HepG2 (cell line): ENCODE data around the gene NRDC. TPM values are rescaled to one million over a fixed set of nuclear protein-coding genes. Genes with fewer than 3 reads are reported as not detected.

Source experiments
- ATAC-seq: fragments of 200-7000 bp; cut with Tn5 transposase; 3 replicates; pipeline ENCODE4 v1.9.1; 2020; ENCODE audit warnings: mild to moderate bottlenecking, moderate library complexity
- BruUV-seq: library from RNA; stranded (reverse); fragments of 400-500 nt; replicated peaks from 2 replicates; lab custom pipeline; 2021; lab: Mats Ljungman, UMichigan
- CTCF ChIA-PET: fragments of 300-600 bp; formaldehyde crosslinking; extraction: SDS; loops from one replicate; lab custom pipeline; 2021; ENCODE audit warnings: low total read pairs, inconsistent platforms, low intra/inter-chr PET ratio; lab: Yijun Ruan, JAX
- POLR2A ChIA-PET: fragments of 350-600 bp; sonication (Branson Sonifier 250); formaldehyde crosslinking; loops from one replicate; lab custom pipeline; 2020; ENCODE audit warnings: antibody characterized with exemption, inconsistent platforms; lab: Yijun Ruan, JAX
- DNase-seq: peaks from one replicate; pipeline ENCODE4 v3.0.0-alpha.2; 2015; ENCODE audit warnings: low spot score
- FAIRE-seq: peaks from 3 replicates; lab custom pipeline; 2011; peaks lifted over from hg19 to GRCh38; lab: Jason Lieb, UNC
- H2AFZ ChIP-seq: one replicate; pipeline ENCODE4 v1.6.1; 2011; ENCODE audit warnings: low read length, inconsistent platforms
- H3K27ac ChIP-seq: fragments of 300-600 bp; 3 replicates; pipeline ENCODE4 v1.8.0; 2011; ENCODE audit warnings: mixed run types, mild to moderate bottlenecking, mixed read lengths, low read length, inconsistent platforms; ENCODE audit not compliant: insufficient read depth; ENCODE audit errors: extremely low read length
- H3K27me3 ChIP-seq, 2 experiments: fragments of 200-600 bp in 1 of 2; 2 replicates in 1 of 2; 3 replicates in 1 of 2; pipeline versions ENCODE4 v1.6.0 to v1.8.0; 2011; ENCODE audit warnings: low read length in 2 of 2, mild to moderate bottlenecking in 2 of 2, moderate library complexity in 2 of 2, inconsistent platforms in 1 of 2; ENCODE audit not compliant: insufficient read depth in 2 of 2, control insufficient read depth in 1 of 2
- H3K36me3 ChIP-seq, 2 experiments: fragments of 200-600 bp in 1 of 2; replicated peaks in 1 of 2; 2 replicates in 1 of 2; 3 replicates in 1 of 2; pipeline versions ENCODE4 v1.5.1 to v1.8.0; 2011; ENCODE audit warnings: low read length in 2 of 2, inconsistent platforms in 1 of 2; ENCODE audit not compliant: insufficient read depth in 2 of 2, control insufficient read depth in 1 of 2
- H3K4me1 ChIP-seq: 2 replicates; pipeline ENCODE4 v1.5.1; 2012; ENCODE audit warnings: low read length, inconsistent platforms; ENCODE audit not compliant: insufficient read depth
- H3K4me2 ChIP-seq: 2 replicates; pipeline ENCODE4 v1.6.0; 2011; ENCODE audit warnings: low read depth, low read length, inconsistent platforms
- H3K4me3 ChIP-seq, 3 experiments: fragments of 200-600 bp in 1 of 3; sonication (generic), shearing (Covaris generic) in 1 of 3; replicated peaks in 1 of 3; 2 replicates each; pipeline ENCODE4 v1.5.1; 2011 to 2016; ENCODE audit warnings: low read length in 3 of 3, inconsistent platforms in 2 of 3, low read depth in 2 of 3, mild to moderate bottlenecking in 2 of 3, control low read depth in 1 of 3, mixed read lengths in 1 of 3; ENCODE audit not compliant: insufficient read depth in 1 of 3
- H3K79me2 ChIP-seq: one replicate; pipeline ENCODE4 v1.6.1; 2011; ENCODE audit warnings: low read length, inconsistent platforms; ENCODE audit not compliant: insufficient read depth
- H3K9ac ChIP-seq: 2 replicates; pipeline ENCODE4 v1.6.0; 2011; ENCODE audit warnings: mild to moderate bottlenecking, low read depth, low read length, inconsistent platforms; ENCODE audit not compliant: insufficient read depth
- H3K9me3 ChIP-seq: 2 replicates; pipeline ENCODE4 v1.5.1; 2012; ENCODE audit warnings: mild to moderate bottlenecking, low read length
- H4K20me1 ChIP-seq: 2 replicates; pipeline ENCODE4 v1.6.0; 2011; ENCODE audit warnings: inconsistent platforms, mild to moderate bottlenecking, low read length, moderate library complexity; ENCODE audit not compliant: insufficient read depth
- BATF2 ChIP-seq: sonication (generic); formaldehyde crosslinking; IDR thresholded peaks from 2 replicates; pipeline ENCODE4 v1.8.0; 2022; ENCODE audit warnings: mild to moderate bottlenecking, missing genetic modification reagents, moderate library complexity
- CC2D1A ChIP-seq: sonication (generic); formaldehyde crosslinking; IDR thresholded peaks from 2 replicates; pipeline ENCODE4 v1.8.1; 2023; ENCODE audit warnings: mild to moderate bottlenecking, missing genetic modification reagents
- HNF1A ChIP-seq, 2 experiments: sonication (generic) in 1 of 2; formaldehyde crosslinking in 1 of 2; IDR thresholded peaks; 2 replicates each; pipeline versions ENCODE4 v1.4.0 to v1.6.1; 2016 to 2020; ENCODE audit warnings: borderline replicate concordance in 1 of 2, low read depth in 1 of 2, mild to moderate bottlenecking in 1 of 2, missing genetic modification reagents in 1 of 2
- HNF4A ChIP-seq: sonication (generic); formaldehyde crosslinking; IDR thresholded peaks from 2 replicates; pipeline ENCODE4 v1.4.0; 2020; ENCODE audit warnings: missing genetic modification reagents
- KMT2B ChIP-seq: IDR thresholded peaks from 2 replicates; pipeline ENCODE4 v1.6.1; 2016; ENCODE audit warnings: missing genetic modification reagents, missing compliant biosample characterization
- MED13 ChIP-seq: sonication (generic); formaldehyde crosslinking; IDR thresholded peaks from 2 replicates; pipeline ENCODE4 v1.5.0; 2020; ENCODE audit warnings: missing genetic modification reagents
- NCOA2 ChIP-seq: sonication (generic); formaldehyde crosslinking; IDR thresholded peaks from 2 replicates; pipeline ENCODE4 v1.8.0; 2022; ENCODE audit warnings: inconsistent platforms
- SAP130 ChIP-seq: IDR thresholded peaks from 2 replicates; pipeline ENCODE4 v1.6.1; 2016; ENCODE audit warnings: low read depth
- STAT6 ChIP-seq: sonication (generic); formaldehyde crosslinking; IDR thresholded peaks from 2 replicates; pipeline ENCODE4 v1.4.0; 2020; ENCODE audit warnings: missing genetic modification reagents, mild to moderate bottlenecking, borderline replicate concordance
- THAP11 ChIP-seq: IDR thresholded peaks from 2 replicates; pipeline ENCODE4 v1.6.1; 2016; ENCODE audit warnings: missing biosample characterization, missing genetic modification reagents
- ZNF768 ChIP-seq: sonication (generic); formaldehyde crosslinking; IDR thresholded peaks from 2 replicates; pipeline ENCODE4 v1.4.0; 2020; ENCODE audit warnings: missing genetic modification reagents
- ZSCAN30 ChIP-seq: sonication (generic); formaldehyde crosslinking; IDR thresholded peaks from 2 replicates; pipeline ENCODE4 v1.5.0; 2020; ENCODE audit warnings: mild to moderate bottlenecking, missing genetic modification reagents
- WGBS: methylation state at CpG from one replicate; pipeline ENCODE4 v1.1.6; 2017; ENCODE audit warnings: low lambda C conversion rate; 5-methylcytosine and 5-hydroxymethylcytosine counted together
- in situ Hi-C: cut with HindIII; loops from 2 replicates; pipeline ENCODE4 v1.10.0; 2017; ENCODE audit warnings: low pct_unique_long_range_greater_than_20kb; ENCODE audit not compliant: extremely low pct_ligation_motif_present
- intact Hi-C: fragments of 100-400 bp; cut with micrococcal nuclease; formaldehyde crosslinking; loops from one replicate; pipeline ENCODE4 v1.10.0; 2022; ENCODE audit not compliant: unreplicated experiment
- polyA plus RNA-seq, 8 experiments: library from polyadenylated mRNA; depleted of rRNA in 3 of 8; stranded (reverse) in 7 of 8; unstranded in 1 of 8; fragments of >200 nt; fragmentation: Illumina TruSeq in 4 of 8; extraction: Trizol in 4 of 8; gene quantifications; 2 replicates each; pipeline versions ENCODE4 v1.2.1 to v1.2.3, GENCODE V29; 2011 to 2016; ENCODE audit warnings: low read depth in 4 of 8, missing spikeins in 1 of 8, mixed read lengths in 1 of 8; ENCODE audit not compliant: insufficient read depth in 1 of 8
- total RNA-seq, 5 experiments: library from RNA; depleted of rRNA; stranded (reverse); fragments of >200 nt; fragmentation: Illumina TruSeq; extraction: Trizol; gene quantifications; 2 replicates each; pipeline ENCODE4 v1.2.3, GENCODE V29; 2016; ENCODE audit warnings: low read depth in 1 of 5
- TF ChIP-seq, protein P1 (sequence below): sonication (generic); formaldehyde crosslinking; IDR thresholded peaks from 2 replicates; pipeline ENCODE4 v1.4.0; 2020; ENCODE audit warnings: missing genetic modification reagents

Gene NRDC
- total and polyA plus RNA-seq, 2 of the 13 experiments (the other 11 are each of a cell fraction or from before 2014, with no cell fraction given), result 57.6 to 64.9 TPM

GRCh38 chr1:51829058-51829457 is 49.5 kb downstream of the NRDC start:
- POLR2A ChIA-PET, result no interaction called here
- no peak for FAIRE-seq
- CTCF ChIA-PET, result no interaction called here
- no peak for TF ChIP-seq STAT6 (CRISPR knock-in tag)
- no peak for TF ChIP-seq ZNF768 (CRISPR knock-in tag)
- TF ChIP-seq HNF1A (IDR thresholded peaks at IDR 0.05; ENCODE audit: low read depth), result no peak
- no peak for TF ChIP-seq HNF1A (CRISPR knock-in tag; IDR thresholded peaks at IDR 0.05; ENCODE audit: borderline replicate concordance)
- TF ChIP-seq HNF4A (CRISPR knock-in tag), result no peak
- TF ChIP-seq, protein P1, sequence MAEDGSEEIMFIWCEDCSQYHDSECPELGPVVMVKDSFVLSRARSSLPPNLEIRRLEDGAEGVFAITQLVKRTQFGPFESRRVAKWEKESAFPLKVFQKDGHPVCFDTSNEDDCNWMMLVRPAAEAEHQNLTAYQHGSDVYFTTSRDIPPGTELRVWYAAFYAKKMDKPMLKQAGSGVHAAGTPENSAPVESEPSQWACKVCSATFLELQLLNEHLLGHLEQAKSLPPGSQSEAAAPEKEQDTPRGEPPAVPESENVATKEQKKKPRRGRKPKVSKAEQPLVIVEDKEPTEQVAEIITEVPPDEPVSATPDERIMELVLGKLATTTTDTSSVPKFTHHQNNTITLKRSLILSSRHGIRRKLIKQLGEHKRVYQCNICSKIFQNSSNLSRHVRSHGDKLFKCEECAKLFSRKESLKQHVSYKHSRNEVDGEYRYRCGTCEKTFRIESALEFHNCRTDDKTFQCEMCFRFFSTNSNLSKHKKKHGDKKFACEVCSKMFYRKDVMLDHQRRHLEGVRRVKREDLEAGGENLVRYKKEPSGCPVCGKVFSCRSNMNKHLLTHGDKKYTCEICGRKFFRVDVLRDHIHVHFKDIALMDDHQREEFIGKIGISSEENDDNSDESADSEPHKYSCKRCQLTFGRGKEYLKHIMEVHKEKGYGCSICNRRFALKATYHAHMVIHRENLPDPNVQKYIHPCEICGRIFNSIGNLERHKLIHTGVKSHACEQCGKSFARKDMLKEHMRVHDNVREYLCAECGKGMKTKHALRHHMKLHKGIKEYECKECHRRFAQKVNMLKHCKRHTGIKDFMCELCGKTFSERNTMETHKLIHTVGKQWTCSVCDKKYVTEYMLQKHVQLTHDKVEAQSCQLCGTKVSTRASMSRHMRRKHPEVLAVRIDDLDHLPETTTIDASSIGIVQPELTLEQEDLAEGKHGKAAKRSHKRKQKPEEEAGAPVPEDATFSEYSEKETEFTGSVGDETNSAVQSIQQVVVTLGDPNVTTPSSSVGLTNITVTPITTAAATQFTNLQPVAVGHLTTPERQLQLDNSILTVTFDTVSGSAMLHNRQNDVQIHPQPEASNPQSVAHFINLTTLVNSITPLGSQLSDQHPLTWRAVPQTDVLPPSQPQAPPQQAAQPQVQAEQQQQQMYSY (CRISPR knock-in tag), result no peak
- TF ChIP-seq BATF2, result no peak
- no peak for TF ChIP-seq THAP11 (CRISPR knock-in tag)
- TF ChIP-seq SAP130, result no peak
- no peak for TF ChIP-seq MED13 (CRISPR knock-in tag)
- TF ChIP-seq KMT2B (CRISPR knock-in tag), result no peak
- no peak for TF ChIP-seq NCOA2 (CRISPR knock-in tag)
- no peak for TF ChIP-seq ZSCAN30 (CRISPR knock-in tag)
- no peak for TF ChIP-seq CC2D1A

More at GRCh38 chr1:51829058-51829457, 49.5 kb downstream of the NRDC start:
- ATAC-seq (no peak), DNase-seq (no peak)
- H3K9ac ChIP-seq, result no peak overlapping the region
- H4K20me1 ChIP-seq, result no peaks in the 10 kb centered on the region; the same call in 1 of the 2 replicates
- in situ Hi-C loops (no loop called here), intact Hi-C loops (loop anchor here (10.0 kb wide), 1 partner anchor 176 kb away; no protein-coding TSS in a partner anchor)
- H3K4me2 ChIP-seq, result no peak overlapping the region
- no peaks in the 10 kb centered on the region for H3K9me3 ChIP-seq
- no TSS peak for BruUV-seq
- H3K36me3 ChIP-seq, result peaks cover 4 to 39% of the 10 kb centered on the region in 2 experiments; a peak in 4 of 5 replicates
- H3K4me1 ChIP-seq, result no peaks in the 10 kb centered on the region
- H3K27ac ChIP-seq, result no peak overlapping the region
- no peak overlapping the region for H2AFZ ChIP-seq
- no peak overlapping the region for H3K4me3 ChIP-seq
- H3K27me3 ChIP-seq, result no peaks in the 10 kb centered on the region
- no peaks in the 10 kb centered on the region for H3K79me2 ChIP-seq
- 100% methylated on average over 2 of the region's 2 CpGs for WGBS
